Right cardiac atrium (tissue), 5 donors: ENCODE results near the gene CASZ1. TPM values are rescaled to one million over a fixed set of nuclear protein-coding genes. Genes with fewer than 3 reads are reported as not detected.

Experiments used
- ATAC-seq, 2 donors: fragments of 200-7000 bp; cut with Tn5 transposase; one replicate each; pipeline versions ENCODE4 v1.8.0 to v1.9.1; 2020; ENCODE audit warnings: moderate library complexity in 2 of 2, mild to moderate bottlenecking in 1 of 2
- DNase-seq, 3 donors: peaks; one replicate each; pipeline ENCODE4 v3.0.0-alpha.2; 2020
- H3K27ac ChIP-seq: one replicate; pipeline ENCODE4 v1.5.1; 2013; ENCODE audit warnings: mild to moderate bottlenecking, low read length, control low read depth, moderate library complexity
- H3K27me3 ChIP-seq: one replicate; pipeline ENCODE4 v1.6.1; 2013; ENCODE audit not compliant: control insufficient read depth, insufficient read depth
- H3K4me1 ChIP-seq: one replicate; pipeline ENCODE4 v1.6.1; 2013; ENCODE audit warnings: low read length; ENCODE audit not compliant: control insufficient read depth, insufficient read depth
- H3K4me3 ChIP-seq: one replicate; pipeline ENCODE4 v1.5.1; 2013; ENCODE audit warnings: low read length, control low read depth
- H3K9me3 ChIP-seq: one replicate; pipeline ENCODE4 v1.6.1; 2013; ENCODE audit warnings: low read length; ENCODE audit not compliant: control insufficient read depth
- WGBS: extraction: QIAGEN DNeasy Blood & Tissue Kit; methylation state at CpG from one replicate; pipeline ENCODE4 v1.1.7; 2013; 5-methylcytosine and 5-hydroxymethylcytosine counted together
- intact Hi-C, 4 donors: fragments of 100-400 bp; cut with DNase I; formaldehyde crosslinking; loops; one replicate each; pipeline versions ENCODE4 v1.11.0 to v1.14.0; 2022 to 2023
- polyA plus RNA-seq: library from polyadenylated mRNA; stranded (reverse); fragments of 200-250 nt; gene quantifications from one replicate; pipeline ENCODE4 v1.2.3, GENCODE V29; 2013
- total RNA-seq, 4 donors: library from RNA; stranded (reverse); fragmentation: NEBNext Ultra II Directional; extraction: Animal tissue kit (Norgen Biotek cat#: 25700); gene quantifications; one replicate each; pipeline ENCODE4 v1.2.1, GENCODE V29; 2021
- donor health status: healthy with polysubstance abuse.
- donor health status: DM: no; HTN: yes; CAD: no.
- donor health status: DM: no; HTN: no; CAD: no.
- donor health status: DM: no; HTN: yes; CAD: no; lungs with severe emphysema.
- donor health status: DM: yes; HTN: yes; CAD: no.

CASZ1 gene
- total and polyA plus RNA-seq, 5 donors, result 24.2 to 98.9 (median 54.5) TPM

DNA sequence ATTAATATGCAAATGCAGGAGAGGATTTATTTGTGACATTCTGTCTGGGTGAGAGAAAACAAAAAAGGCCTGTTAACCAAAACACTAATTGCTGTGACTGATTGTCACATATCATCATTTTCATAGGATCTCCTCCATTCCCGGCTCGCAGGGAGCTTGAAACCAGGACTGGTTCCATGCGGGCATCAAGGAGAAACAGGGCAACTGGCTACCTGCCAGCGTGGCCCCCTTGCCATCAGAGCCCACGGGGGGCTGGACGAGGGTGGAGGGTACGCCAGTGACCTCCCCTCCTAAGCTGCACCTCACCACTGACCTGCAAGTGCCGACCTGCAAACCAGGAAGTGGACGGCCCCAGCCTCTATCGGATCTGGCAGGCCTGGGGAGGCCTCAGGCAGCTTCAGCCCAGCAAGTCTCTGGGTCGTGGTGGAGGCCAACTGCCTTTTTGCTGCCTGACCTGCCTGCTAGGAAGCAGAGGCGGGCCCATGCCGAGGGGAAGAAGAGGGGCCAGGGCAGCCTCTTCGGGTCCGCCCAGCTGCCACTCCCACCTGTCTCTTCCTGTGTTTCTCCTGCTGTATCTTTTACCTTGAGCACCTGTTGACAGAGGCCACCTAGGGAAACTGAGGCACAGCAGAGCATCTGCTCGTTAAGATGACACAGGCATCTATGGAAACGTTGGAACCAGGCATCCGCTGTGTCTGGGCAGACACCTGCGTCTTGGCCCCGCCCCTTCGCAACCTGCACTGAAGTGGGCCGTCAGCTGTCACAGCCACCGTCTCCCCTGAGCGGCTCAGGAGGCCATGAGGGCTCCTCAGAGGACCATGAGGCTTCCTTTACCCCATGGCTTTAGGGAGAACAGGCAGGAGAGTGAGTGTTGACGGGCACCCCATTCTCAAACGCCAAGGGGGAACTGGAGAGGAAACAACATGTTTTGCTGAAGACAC lies 74.8 kb downstream of the CASZ1 start:
- Histone ChIP-seq H3K4me3 (no peak overlapping the region), H3K4me1 (peaks cover 10% of the 10 kb centered on the region), H3K9me3 (no peaks in the 10 kb centered on the region), H3K27me3 (no peaks in the 10 kb centered on the region), H3K27ac (peak overlapping the region; percentile 96)
- ATAC-seq (no peak), DNase-seq (peak in 2 of 3 donors; percentile 50 to 57)
- 60% methylated on average over 26 of the region's 26 CpGs for WGBS
- intact Hi-C loops, result no loop called here

DNA sequence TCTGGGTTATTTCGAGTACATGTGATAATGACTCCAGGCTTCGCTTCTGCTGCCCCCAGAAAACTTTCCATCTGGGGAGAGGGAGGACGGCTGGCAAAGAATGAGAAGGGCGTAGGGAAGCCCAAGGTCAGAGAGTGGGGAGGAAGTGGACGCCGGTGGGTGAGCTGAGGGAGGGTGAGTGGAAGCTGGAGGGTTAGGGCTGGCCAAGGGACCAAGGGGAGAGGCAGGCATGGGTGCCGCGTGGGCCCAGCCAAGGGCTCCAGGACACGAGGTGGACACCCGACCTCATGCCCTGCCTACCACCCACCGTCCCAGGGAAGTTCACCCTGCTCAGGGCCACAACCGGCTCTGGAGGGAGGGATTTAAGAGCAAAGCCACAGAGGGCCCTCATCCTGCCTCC lies 75.8 kb downstream of the CASZ1 start:
- ATAC-seq, result no peak
- intact Hi-C loops, result no loop called here
- peak in 2 of 3 donors; percentile 39 to 55 for DNase-seq
- no peak overlapping the region for H3K4me3 ChIP-seq
- 60% methylated on average over 12 of the region's 12 CpGs for WGBS
- H3K27ac ChIP-seq, result peak overlapping the region; percentile 89
- peaks cover 12% of the 10 kb centered on the region for H3K4me1 ChIP-seq
- no peaks in the 10 kb centered on the region for H3K27me3 ChIP-seq
- H3K9me3 ChIP-seq, result no peaks in the 10 kb centered on the region

DNA sequence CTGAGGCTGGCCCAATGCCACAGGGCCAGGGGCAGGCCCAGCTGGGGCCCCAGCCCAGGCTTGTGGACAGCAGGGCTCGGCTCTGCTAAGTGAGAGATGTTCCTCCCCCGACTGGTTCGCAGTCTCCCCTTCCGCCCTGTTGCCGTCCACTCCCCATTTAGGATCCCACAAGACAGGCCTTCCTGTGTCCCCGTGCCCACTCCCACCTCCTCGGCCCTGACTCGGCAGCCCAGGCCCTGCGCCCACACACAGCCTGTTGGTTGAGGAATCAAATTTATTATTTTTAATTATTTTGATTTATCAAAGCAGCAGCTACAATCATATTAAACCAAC lies 78.4 kb downstream of the CASZ1 start:
- intact Hi-C loops, result no loop called here
- no peak overlapping the region for H3K4me3 ChIP-seq

DNA sequence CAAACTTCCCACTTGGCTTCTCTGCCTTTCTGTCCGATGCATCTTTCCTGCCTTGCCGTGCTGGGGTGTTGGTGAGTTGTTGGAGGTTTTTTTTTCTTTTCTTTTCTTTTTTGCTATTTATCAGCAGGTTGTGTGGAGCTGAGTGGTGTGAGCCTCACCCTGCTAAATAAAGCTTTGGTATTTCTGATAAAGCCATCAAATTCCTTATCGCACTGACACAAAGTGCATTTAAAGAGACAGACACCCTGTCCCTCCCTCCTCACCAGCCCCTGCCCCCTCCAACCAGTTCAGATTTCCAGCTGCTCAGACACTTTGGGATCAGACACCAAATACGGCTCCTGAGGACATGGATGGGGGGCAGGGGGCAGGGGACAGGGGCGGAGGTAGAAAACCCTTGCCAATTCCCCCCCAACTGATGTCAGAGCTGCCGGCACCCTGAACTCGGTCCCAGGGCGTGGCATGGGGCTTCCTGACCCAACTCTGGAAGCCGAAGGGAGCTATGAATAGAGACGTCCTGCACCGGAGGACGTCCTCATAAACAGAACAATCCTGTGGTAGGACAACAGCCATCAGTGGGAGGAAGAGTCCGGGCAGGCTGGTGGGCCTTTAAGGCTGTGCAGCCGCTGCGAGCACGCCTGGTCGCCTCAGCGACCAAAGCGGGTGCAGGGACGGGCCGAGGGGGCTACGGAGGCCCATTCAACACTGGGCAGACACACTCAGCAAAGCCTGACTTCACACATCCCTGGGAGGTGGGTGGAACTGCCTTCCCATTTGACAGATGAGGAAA lies 79.0 kb downstream of the CASZ1 start:
- intact Hi-C loops, result no loop called here
- no peaks in the 10 kb centered on the region for H3K27me3 ChIP-seq
- peak overlapping the region; percentile 43 for H3K27ac ChIP-seq
- H3K9me3 ChIP-seq, result no peaks in the 10 kb centered on the region
- H3K4me3 ChIP-seq, result no peak overlapping the region
- H3K4me1 ChIP-seq, result peaks cover 9% of the 10 kb centered on the region
- peak; percentile 46 to 76 (median 68) for DNase-seq
- 15% methylated on average over 22 of the region's 22 CpGs for WGBS
- ATAC-seq, result peak; percentile 54 to 64

More for the DNA sequence above, 78.4 kb downstream of the CASZ1 start:
- Histone ChIP-seq H3K27ac (peak overlapping the region; percentile 43), H3K9me3 (no peaks in the 10 kb centered on the region), H3K27me3 (no peaks in the 10 kb centered on the region), H3K4me1 (peaks cover 7% of the 10 kb centered on the region)
- DNase-seq (peak in 2 of 3 donors; percentile 47 to 51), ATAC-seq (no peak)
- WGBS, result 63% methylated on average over 9 of the region's 9 CpGs

DNA sequence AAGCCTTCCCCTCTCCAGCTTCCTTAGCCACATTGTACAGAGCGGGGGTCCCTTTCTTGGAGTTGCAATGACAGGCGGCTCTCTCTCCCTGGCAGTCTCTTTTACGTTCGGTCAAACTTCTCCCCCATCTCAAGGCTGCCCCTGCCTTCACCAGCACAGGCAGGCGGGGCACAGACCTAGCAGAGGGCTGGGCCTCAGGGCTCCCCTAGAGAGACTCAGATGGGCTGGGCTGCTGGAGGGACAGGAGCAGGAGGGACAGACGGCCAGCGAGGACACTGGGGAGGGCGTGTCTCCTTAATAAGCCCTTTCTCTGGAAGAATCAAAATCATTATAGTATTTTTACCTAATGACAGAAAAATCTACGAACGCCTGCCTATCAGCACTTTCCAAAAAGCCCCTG lies 79.6 kb downstream of the CASZ1 start:
- WGBS, result 24% methylated on average over 10 of the region's 10 CpGs
- DNase-seq (peak in 2 of 3 donors; percentile 47 to 55), ATAC-seq (peak; percentile 36 to 52)
- intact Hi-C loops, result no loop called here
- Histone ChIP-seq H3K27ac (peak overlapping the region; percentile 43), H3K4me3 (no peak overlapping the region), H3K4me1 (peaks cover 9% of the 10 kb centered on the region), H3K27me3 (no peaks in the 10 kb centered on the region), H3K9me3 (no peaks in the 10 kb centered on the region)

DNA sequence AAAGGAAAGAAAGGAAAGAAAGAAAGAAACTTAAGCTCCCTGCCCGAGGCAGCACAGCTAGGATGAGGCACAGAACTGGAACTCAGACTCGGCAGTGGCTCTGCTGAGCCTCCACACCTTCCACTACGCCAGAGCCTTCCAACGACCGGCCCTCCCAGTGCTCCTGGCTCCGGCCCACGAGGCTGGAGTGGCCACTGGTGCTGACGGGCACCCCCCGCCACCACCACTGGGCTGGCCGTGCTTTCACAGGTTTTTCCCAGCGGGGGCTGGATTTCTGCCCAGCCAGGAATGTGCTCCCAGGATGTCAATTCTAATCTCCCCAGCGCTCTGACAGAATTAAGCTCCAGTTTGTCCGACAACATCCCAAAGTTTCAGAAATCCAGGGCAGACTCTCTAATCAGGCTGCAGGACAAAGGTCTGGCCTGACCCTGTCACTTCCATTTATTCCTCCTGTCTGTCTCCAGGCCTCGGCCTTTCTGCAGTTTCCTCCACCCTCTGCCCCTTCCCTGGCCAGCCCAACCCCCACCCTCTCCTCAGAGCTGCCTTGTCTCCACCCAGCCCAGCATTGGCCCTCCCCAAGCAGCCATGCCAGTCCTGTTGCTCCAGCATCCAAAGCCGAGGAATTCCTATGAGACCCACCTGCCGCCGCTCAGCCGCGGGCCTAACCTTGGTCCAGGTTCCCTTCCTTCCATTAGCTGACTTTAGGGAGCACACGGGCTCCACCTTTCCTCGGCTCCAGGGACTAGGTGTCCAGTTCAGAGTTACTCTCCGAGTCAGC lies 81.9 kb downstream of the CASZ1 start:
- H3K27ac ChIP-seq, result peak overlapping the region; percentile 92
- no peak overlapping the region for H3K4me3 ChIP-seq
- WGBS, result 49% methylated on average over 22 of the region's 22 CpGs
- intact Hi-C loops, result loop anchor here in 1 of 4 donors (2.0 kb wide), 1 partner anchor 20 kb away; no protein-coding TSS in a partner anchor
- no peaks in the 10 kb centered on the region for H3K9me3 ChIP-seq
- H3K27me3 ChIP-seq, result no peaks in the 10 kb centered on the region
- ATAC-seq, result peak; percentile 71 to 77
- peak; percentile 64 to 88 (median 87) for DNase-seq
- peaks cover 15% of the 10 kb centered on the region for H3K4me1 ChIP-seq

DNA sequence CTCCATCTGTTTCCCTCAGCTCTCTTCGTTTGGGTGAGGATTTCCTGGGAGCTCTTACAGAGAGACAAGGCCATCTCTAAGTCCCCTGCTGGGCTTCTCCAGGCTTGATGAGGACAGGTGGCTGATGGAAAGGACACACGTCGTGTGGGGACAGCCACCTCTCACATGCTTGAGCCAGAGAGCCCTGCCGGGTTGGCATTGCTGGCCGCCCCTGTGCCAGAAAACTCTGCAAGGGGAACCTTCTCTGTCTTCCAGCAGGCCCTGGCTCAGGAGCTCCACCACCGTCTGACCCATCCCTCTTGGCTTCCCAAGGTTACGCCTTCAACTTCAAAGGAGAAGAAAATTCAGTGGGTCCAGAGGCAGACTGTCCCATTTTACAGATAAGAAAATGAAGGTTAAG lies 82.8 kb downstream of the CASZ1 start:
- peak overlapping the region; percentile 27 for H3K27ac ChIP-seq
- DNase-seq (peak in 2 of 3 donors; percentile 8 to 53), ATAC-seq (no peak)
- WGBS, result 71% methylated on average over 7 of the region's 7 CpGs
- H3K4me3 ChIP-seq, result no peak overlapping the region
- H3K27me3 ChIP-seq, result no peaks in the 10 kb centered on the region
- H3K4me1 ChIP-seq, result peaks cover 15% of the 10 kb centered on the region
- no peaks in the 10 kb centered on the region for H3K9me3 ChIP-seq
- intact Hi-C loops, result loop anchor here in 1 of 4 donors (2.0 kb wide), 1 partner anchor 21 kb away; no protein-coding TSS in a partner anchor

DNA sequence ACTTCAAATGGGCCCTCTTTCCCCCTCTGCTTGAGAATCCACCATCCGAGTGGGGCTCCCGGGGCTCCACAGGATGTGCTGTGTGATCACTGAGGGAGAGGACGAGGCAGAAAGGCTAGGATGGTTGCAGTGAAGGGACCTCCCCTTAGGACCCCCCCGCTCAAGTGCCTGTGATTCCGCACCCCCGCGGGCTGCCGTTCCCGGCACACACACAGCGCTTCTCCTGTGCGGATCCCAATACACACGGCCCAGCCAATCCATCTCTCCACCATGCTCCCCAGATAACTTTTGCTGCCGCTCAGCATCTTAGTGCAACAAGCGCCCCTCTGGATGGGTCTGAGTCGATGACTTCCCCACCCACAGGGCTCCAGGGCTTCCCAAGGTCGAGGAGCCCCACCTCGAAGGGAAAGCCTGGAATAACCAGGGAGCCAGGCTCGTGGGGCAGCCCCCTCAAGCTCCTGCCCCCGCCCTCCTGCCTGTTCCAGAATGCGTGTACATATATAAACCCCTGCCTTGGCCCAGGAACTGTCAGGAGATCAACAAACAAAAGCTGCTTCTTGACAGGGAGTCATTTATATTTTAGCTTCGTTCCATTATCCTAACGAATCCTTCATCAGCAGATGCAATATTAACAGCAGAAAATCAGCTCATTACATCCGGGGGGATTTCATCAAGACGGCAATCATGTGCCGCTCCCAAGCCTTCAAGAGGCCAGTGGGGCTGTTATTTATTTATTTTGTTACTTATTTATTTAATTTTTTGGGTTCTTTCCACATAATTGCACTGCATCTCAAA lies 83.7 kb downstream of the CASZ1 start:
- H3K4me1 ChIP-seq, result peaks cover 15% of the 10 kb centered on the region
- intact Hi-C loops, result no loop called here

DNA sequence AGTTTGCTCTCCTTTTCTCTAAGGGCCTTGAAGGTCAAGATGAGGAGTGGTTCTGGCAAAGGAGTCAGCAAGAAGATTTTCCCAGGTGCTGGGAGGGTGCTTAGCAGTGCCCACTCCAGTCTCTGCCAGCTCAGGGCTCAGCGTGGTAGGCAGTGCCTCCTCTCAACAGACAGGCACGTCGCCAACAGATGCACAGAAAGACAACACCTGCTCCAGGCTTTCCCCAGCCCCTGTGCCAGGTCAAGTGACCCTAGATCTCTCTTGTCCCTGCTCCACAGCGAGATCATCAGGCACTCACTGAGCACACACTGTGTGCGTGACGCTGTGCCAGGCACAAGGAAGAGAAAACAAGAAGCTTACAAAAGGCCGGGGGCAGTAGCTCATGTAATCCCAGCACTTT lies 86.0 kb downstream of the CASZ1 start:
- Histone ChIP-seq H3K27me3 (no peaks in the 10 kb centered on the region), H3K9me3 (no peaks in the 10 kb centered on the region), H3K4me1 (peaks cover 8% of the 10 kb centered on the region), H3K4me3 (no peak overlapping the region), H3K27ac (no peak overlapping the region)
- DNase-seq, result peak in 2 of 3 donors; percentile 27 to 59
- intact Hi-C loops, result no loop called here
- ATAC-seq, result no peak
- WGBS, result 80% methylated on average over 7 of the region's 7 CpGs

More for the DNA sequence above, 83.7 kb downstream of the CASZ1 start:
- Histone ChIP-seq H3K27me3 (no peaks in the 10 kb centered on the region), H3K27ac (peak overlapping the region; percentile 32), H3K4me3 (no peak overlapping the region), H3K9me3 (no peaks in the 10 kb centered on the region)
- WGBS, result 59% methylated on average over 25 of the region's 25 CpGs
- no peak for ATAC-seq
- DNase-seq, result peak in 2 of 3 donors; percentile 26 to 28

DNA sequence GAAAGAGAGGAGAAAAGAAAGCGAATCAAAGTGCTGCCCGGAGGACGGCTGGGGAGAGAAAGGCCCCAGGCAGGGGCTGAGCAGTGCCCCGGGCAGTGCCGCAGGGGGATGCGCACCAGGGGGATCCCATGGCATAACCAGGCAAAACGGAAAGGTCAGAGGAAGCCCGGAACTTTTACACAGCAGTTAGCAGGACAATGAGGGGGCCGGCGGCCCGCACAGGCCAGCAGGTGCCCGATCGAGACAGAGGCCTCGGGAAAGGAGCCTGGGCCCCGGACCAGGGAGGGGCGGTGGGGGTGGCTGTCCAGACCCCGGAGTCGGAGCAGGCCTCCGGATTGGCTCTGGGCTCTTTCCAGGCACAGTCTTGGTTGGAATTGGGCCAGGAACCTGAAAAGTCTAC lies 86.8 kb downstream of the CASZ1 start:
- 61% methylated on average over 19 of the region's 19 CpGs for WGBS
- Histone ChIP-seq H3K4me1 (peaks cover 8% of the 10 kb centered on the region), H3K27ac (no peak overlapping the region), H3K9me3 (no peaks in the 10 kb centered on the region), H3K27me3 (no peaks in the 10 kb centered on the region), H3K4me3 (no peak overlapping the region)
- DNase-seq (peak in 2 of 3 donors; percentile 19 to 55), ATAC-seq (no peak)
- intact Hi-C loops, result no loop called here
